HepG2 (cell line): ENCODE measurements around the gene RNF149. TPM values are rescaled to one million over a fixed set of nuclear protein-coding genes. Genes with fewer than 3 reads are reported as not detected.

ENCODE experiments used
- BHLHE40 ChIP-seq: IDR thresholded peaks from 2 replicates; pipeline ENCODE4 v1.6.1; 2011; ENCODE audit warnings: low read length, improper control_type of control experiment
- ELF4 ChIP-seq: sonication (generic); formaldehyde crosslinking; IDR thresholded peaks from 2 replicates; pipeline ENCODE4 v1.5.0; 2020; ENCODE audit warnings: missing genetic modification reagents, mild to moderate bottlenecking, moderate library complexity, borderline replicate concordance
- ETV5 ChIP-seq: IDR thresholded peaks from 2 replicates; pipeline ENCODE4 v1.6.1; 2018; ENCODE audit warnings: missing biosample characterization, missing genetic modification reagents, inconsistent platforms, borderline replicate concordance
- HOXA3 ChIP-seq: sonication (generic); formaldehyde crosslinking; IDR thresholded peaks from 2 replicates; pipeline ENCODE4 v1.5.0; 2020; ENCODE audit warnings: missing genetic modification reagents
- MED8 ChIP-seq: sonication (generic); formaldehyde crosslinking; IDR thresholded peaks from 2 replicates; pipeline ENCODE4 v1.8.1; 2023; ENCODE audit warnings: mild to moderate bottlenecking, missing genetic modification reagents; ENCODE audit not compliant: insufficient replicate concordance
- NR2F6 ChIP-seq, 2 experiments: IDR thresholded peaks; 2 replicates each; pipeline ENCODE4 v1.6.1; 2016; ENCODE audit warnings: antibody characterized with exemption in 1 of 2, mild to moderate bottlenecking in 1 of 2
- NRL ChIP-seq: sonication (generic); formaldehyde crosslinking; IDR thresholded peaks from 2 replicates; pipeline ENCODE4 v1.5.0; 2020; ENCODE audit warnings: missing genetic modification reagents, mild to moderate bottlenecking, moderate library complexity, borderline replicate concordance
- PHB2 ChIP-seq: fragments of 450-650 bp; IDR thresholded peaks from 2 replicates; pipeline ENCODE4 v1.6.1; 2018; ENCODE audit not compliant: partially characterized antibody
- SALL1 ChIP-seq: sonication (generic); formaldehyde crosslinking; IDR thresholded peaks from 2 replicates; pipeline ENCODE4 v1.8.0; 2022; ENCODE audit warnings: mild to moderate bottlenecking, missing genetic modification reagents
- ZNF205 ChIP-seq: IDR thresholded peaks from 2 replicates; pipeline ENCODE4 v1.6.1; 2018; ENCODE audit warnings: missing biosample characterization, missing genetic modification reagents
- polyA plus RNA-seq, 8 experiments: library from polyadenylated mRNA; depleted of rRNA in 3 of 8; stranded (reverse) in 7 of 8; unstranded in 1 of 8; fragments of >200 nt; fragmentation: Illumina TruSeq in 4 of 8; extraction: Trizol in 4 of 8; gene quantifications; 2 replicates each; pipeline versions ENCODE4 v1.2.1 to v1.2.3, GENCODE V29; 2011 to 2016; ENCODE audit warnings: low read depth in 4 of 8, missing spikeins in 1 of 8, mixed read lengths in 1 of 8; ENCODE audit not compliant: insufficient read depth in 1 of 8
- total RNA-seq, 5 experiments: library from RNA; depleted of rRNA; stranded (reverse); fragments of >200 nt; fragmentation: Illumina TruSeq; extraction: Trizol; gene quantifications; 2 replicates each; pipeline ENCODE4 v1.2.3, GENCODE V29; 2016; ENCODE audit warnings: low read depth in 1 of 5
- TF ChIP-seq, protein P1 (sequence below): sonication (generic); formaldehyde crosslinking; IDR thresholded peaks from 2 replicates; pipeline ENCODE4 v1.5.0; 2020; ENCODE audit warnings: mild to moderate bottlenecking, missing genetic modification reagents, moderate library complexity
- TF ChIP-seq, protein P2 (sequence below): sonication (generic); formaldehyde crosslinking; IDR thresholded peaks from 2 replicates; pipeline ENCODE4 v1.4.0; 2020; ENCODE audit warnings: missing genetic modification reagents, borderline replicate concordance
- TF ChIP-seq, protein P3 (sequence below): sonication (generic); formaldehyde crosslinking; IDR thresholded peaks from 2 replicates; pipeline ENCODE4 v1.5.0; 2020; ENCODE audit warnings: missing genetic modification reagents, mild to moderate bottlenecking, borderline replicate concordance
- TF ChIP-seq, protein P4 (sequence below): sonication (generic); formaldehyde crosslinking; IDR thresholded peaks from 2 replicates; pipeline ENCODE4 v1.4.0; 2020; ENCODE audit warnings: mild to moderate bottlenecking, low read depth, missing genetic modification reagents
- TF ChIP-seq, protein P5 (sequence below): sonication (generic); formaldehyde crosslinking; IDR thresholded peaks from 2 replicates; pipeline ENCODE4 v1.5.1; 2020; ENCODE audit warnings: mild to moderate bottlenecking, missing genetic modification reagents, borderline replicate concordance

The RNF149 gene
- total and polyA plus RNA-seq, 2 of the 13 experiments (the other 11 are each of a cell fraction or from before 2014, with no cell fraction given), result 87.6 to 109 TPM

GRCh38 chr2:101306410-101306809, 2.1 kb downstream of the RNF149 start (continued):
- TF ChIP-seq, protein P1, sequence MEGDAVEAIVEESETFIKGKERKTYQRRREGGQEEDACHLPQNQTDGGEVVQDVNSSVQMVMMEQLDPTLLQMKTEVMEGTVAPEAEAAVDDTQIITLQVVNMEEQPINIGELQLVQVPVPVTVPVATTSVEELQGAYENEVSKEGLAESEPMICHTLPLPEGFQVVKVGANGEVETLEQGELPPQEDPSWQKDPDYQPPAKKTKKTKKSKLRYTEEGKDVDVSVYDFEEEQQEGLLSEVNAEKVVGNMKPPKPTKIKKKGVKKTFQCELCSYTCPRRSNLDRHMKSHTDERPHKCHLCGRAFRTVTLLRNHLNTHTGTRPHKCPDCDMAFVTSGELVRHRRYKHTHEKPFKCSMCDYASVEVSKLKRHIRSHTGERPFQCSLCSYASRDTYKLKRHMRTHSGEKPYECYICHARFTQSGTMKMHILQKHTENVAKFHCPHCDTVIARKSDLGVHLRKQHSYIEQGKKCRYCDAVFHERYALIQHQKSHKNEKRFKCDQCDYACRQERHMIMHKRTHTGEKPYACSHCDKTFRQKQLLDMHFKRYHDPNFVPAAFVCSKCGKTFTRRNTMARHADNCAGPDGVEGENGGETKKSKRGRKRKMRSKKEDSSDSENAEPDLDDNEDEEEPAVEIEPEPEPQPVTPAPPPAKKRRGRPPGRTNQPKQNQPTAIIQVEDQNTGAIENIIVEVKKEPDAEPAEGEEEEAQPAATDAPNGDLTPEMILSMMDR (CRISPR knock-in tag), result no peak
- no peak for TF ChIP-seq NR2F6 (IDR thresholded peaks at IDR 0.05)
- TF ChIP-seq NR2F6 (CRISPR knock-in tag; IDR thresholded peaks at IDR 0.05), result 0 out of 2 replicates have a peak, but pooled peaks have one; percentile 14
- no peak for TF ChIP-seq BHLHE40
- TF ChIP-seq ETV5 (CRISPR knock-in tag), result no peak
- TF ChIP-seq, protein P2, sequence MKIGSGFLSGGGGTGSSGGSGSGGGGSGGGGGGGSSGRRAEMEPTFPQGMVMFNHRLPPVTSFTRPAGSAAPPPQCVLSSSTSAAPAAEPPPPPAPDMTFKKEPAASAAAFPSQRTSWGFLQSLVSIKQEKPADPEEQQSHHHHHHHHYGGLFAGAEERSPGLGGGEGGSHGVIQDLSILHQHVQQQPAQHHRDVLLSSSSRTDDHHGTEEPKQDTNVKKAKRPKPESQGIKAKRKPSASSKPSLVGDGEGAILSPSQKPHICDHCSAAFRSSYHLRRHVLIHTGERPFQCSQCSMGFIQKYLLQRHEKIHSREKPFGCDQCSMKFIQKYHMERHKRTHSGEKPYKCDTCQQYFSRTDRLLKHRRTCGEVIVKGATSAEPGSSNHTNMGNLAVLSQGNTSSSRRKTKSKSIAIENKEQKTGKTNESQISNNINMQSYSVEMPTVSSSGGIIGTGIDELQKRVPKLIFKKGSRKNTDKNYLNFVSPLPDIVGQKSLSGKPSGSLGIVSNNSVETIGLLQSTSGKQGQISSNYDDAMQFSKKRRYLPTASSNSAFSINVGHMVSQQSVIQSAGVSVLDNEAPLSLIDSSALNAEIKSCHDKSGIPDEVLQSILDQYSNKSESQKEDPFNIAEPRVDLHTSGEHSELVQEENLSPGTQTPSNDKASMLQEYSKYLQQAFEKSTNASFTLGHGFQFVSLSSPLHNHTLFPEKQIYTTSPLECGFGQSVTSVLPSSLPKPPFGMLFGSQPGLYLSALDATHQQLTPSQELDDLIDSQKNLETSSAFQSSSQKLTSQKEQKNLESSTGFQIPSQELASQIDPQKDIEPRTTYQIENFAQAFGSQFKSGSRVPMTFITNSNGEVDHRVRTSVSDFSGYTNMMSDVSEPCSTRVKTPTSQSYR (CRISPR knock-in tag), result 0 out of 2 replicates have a peak, but pooled peaks have one; percentile 7
- TF ChIP-seq, protein P3, sequence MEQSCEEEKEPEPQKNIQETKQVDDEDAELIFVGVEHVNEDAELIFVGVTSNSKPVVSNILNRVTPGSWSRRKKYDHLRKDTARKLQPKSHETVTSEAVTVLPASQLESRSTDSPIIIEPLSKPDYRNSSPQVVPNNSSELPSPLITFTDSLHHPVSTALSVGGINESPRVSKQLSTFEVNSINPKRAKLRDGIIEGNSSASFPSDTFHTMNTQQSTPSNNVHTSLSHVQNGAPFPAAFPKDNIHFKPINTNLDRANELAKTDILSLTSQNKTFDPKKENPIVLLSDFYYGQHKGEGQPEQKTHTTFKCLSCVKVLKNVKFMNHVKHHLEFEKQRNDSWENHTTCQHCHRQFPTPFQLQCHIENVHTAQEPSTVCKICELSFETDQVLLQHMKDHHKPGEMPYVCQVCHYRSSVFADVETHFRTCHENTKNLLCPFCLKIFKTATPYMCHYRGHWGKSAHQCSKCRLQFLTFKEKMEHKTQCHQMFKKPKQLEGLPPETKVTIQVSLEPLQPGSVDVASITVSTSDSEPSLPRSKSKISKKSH (CRISPR knock-in tag), result no peak
- TF ChIP-seq ELF4 (CRISPR knock-in tag), result no peak
- TF ChIP-seq PHB2, result no peak
- TF ChIP-seq NRL (CRISPR knock-in tag), result no peak
- TF ChIP-seq ZNF205 (CRISPR knock-in tag), result no peak
- peak; percentile 50 for TF ChIP-seq SALL1 (CRISPR knock-in tag)
- TF ChIP-seq, protein P4, sequence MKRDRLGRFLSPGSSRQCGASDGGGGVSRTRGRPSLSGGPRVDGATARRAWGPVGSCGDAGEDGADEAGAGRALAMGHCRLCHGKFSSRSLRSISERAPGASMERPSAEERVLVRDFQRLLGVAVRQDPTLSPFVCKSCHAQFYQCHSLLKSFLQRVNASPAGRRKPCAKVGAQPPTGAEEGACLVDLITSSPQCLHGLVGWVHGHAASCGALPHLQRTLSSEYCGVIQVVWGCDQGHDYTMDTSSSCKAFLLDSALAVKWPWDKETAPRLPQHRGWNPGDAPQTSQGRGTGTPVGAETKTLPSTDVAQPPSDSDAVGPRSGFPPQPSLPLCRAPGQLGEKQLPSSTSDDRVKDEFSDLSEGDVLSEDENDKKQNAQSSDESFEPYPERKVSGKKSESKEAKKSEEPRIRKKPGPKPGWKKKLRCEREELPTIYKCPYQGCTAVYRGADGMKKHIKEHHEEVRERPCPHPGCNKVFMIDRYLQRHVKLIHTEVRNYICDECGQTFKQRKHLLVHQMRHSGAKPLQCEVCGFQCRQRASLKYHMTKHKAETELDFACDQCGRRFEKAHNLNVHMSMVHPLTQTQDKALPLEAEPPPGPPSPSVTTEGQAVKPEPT (CRISPR knock-in tag), result no peak
- TF ChIP-seq MED8, result no peak
- TF ChIP-seq, protein P5, sequence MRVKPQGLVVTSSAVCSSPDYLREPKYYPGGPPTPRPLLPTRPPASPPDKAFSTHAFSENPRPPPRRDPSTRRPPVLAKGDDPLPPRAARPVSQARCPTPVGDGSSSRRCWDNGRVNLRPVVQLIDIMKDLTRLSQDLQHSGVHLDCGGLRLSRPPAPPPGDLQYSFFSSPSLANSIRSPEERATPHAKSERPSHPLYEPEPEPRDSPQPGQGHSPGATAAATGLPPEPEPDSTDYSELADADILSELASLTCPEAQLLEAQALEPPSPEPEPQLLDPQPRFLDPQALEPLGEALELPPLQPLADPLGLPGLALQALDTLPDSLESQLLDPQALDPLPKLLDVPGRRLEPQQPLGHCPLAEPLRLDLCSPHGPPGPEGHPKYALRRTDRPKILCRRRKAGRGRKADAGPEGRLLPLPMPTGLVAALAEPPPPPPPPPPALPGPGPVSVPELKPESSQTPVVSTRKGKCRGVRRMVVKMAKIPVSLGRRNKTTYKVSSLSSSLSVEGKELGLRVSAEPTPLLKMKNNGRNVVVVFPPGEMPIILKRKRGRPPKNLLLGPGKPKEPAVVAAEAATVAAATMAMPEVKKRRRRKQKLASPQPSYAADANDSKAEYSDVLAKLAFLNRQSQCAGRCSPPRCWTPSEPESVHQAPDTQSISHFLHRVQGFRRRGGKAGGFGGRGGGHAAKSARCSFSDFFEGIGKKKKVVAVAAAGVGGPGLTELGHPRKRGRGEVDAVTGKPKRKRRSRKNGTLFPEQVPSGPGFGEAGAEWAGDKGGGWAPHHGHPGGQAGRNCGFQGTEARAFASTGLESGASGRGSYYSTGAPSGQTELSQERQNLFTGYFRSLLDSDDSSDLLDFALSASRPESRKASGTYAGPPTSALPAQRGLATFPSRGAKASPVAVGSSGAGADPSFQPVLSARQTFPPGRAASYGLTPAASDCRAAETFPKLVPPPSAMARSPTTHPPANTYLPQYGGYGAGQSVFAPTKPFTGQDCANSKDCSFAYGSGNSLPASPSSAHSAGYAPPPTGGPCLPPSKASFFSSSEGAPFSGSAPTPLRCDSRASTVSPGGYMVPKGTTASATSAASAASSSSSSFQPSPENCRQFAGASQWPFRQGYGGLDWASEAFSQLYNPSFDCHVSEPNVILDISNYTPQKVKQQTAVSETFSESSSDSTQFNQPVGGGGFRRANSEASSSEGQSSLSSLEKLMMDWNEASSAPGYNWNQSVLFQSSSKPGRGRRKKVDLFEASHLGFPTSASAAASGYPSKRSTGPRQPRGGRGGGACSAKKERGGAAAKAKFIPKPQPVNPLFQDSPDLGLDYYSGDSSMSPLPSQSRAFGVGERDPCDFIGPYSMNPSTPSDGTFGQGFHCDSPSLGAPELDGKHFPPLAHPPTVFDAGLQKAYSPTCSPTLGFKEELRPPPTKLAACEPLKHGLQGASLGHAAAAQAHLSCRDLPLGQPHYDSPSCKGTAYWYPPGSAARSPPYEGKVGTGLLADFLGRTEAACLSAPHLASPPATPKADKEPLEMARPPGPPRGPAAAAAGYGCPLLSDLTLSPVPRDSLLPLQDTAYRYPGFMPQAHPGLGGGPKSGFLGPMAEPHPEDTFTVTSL, result no peak
- TF ChIP-seq HOXA3, result no peak
